ENCODE results near the gene IRAK2.
"Not testable (repeated sequence)": the region's sequence is repeated elsewhere in the genome, so short reads cannot be mapped to it uniquely, and the experiment has no call there.

Gene IRAK2

GRCh38 chr3:10155658-10156057, 9.1 kb upstream of the IRAK2 start:
- no peak for DNase-seq (ENCODE audit: low read depth)

GRCh38 chr3:10157031-10157430, 7.7 kb upstream of the IRAK2 start:
- no peak for DNase-seq (ENCODE audit: low read depth)
- no peak overlapping the region for H3K4me3 ChIP-seq (ENCODE audit: low read depth, low read length)

More at GRCh38 chr3:10155658-10156057, 9.1 kb upstream of the IRAK2 start:
- no peak overlapping the region for H3K4me3 ChIP-seq (ENCODE audit: low read depth, low read length)

- H3K4me3 ChIP-seq (ENCODE audit: low read depth, low read length); DNase-seq (ENCODE audit: low read depth): not testable (repeated sequence)
Measured at GRCh38 chr3:10158555-10158954, 6.2 kb upstream of the IRAK2 start.

GRCh38 chr3:10160346-10160745, 4.4 kb upstream of the IRAK2 start:
- DNase-seq (ENCODE audit: low read depth), result no peak
- H3K4me3 ChIP-seq (ENCODE audit: low read depth, low read length), result no peak overlapping the region

- H3K4me3 ChIP-seq (ENCODE audit: low read depth, low read length), result no peak overlapping the region
- no peak for DNase-seq (ENCODE audit: low read depth)
Measured at GRCh38 chr3:10160925-10161324, 3.8 kb upstream of the IRAK2 start.

GRCh38 chr3:10162185-10162584, 2.5 kb upstream of the IRAK2 start:
- H3K4me3 ChIP-seq (ENCODE audit: low read depth, low read length), result no peak overlapping the region
- no peak for DNase-seq (ENCODE audit: low read depth)

GRCh38 chr3:10164201-10164545, 546 bp upstream of the IRAK2 start:
- H3K4me3 ChIP-seq (ENCODE audit: low read depth, low read length), result peak overlapping the region; percentile 87
- not testable (repeated sequence) for DNase-seq (ENCODE audit: low read depth)

- H3K4me3 ChIP-seq (ENCODE audit: low read depth, low read length), result no peak overlapping the region
Measured at GRCh38 chr3:10166213-10166604, 1.5 kb downstream of the IRAK2 start.

GRCh38 chr3:10169000-10169496, 4.3 kb downstream of the IRAK2 start:
- H3K4me3 ChIP-seq (ENCODE audit: low read depth, low read length), result no peak overlapping the region
- no peak for DNase-seq (ENCODE audit: low read depth)

More at GRCh38 chr3:10166213-10166604, 1.5 kb downstream of the IRAK2 start:
- DNase-seq (ENCODE audit: low read depth), result no peak

GRCh38 chr3:10170915-10171478, 6.3 kb downstream of the IRAK2 start:
- no peak for DNase-seq (ENCODE audit: low read depth)

GRCh38 chr3:10173095-10173925, 8.6 kb downstream of the IRAK2 start:
- no peak for DNase-seq (ENCODE audit: low read depth)
- H3K4me3 ChIP-seq (ENCODE audit: low read depth, low read length), result no peak overlapping the region

More at GRCh38 chr3:10170915-10171478, 6.3 kb downstream of the IRAK2 start:
- no peak overlapping the region for H3K4me3 ChIP-seq (ENCODE audit: low read depth, low read length)

GRCh38 chr3:10173926-10174435, 9.3 kb downstream of the IRAK2 start:
- no peak overlapping the region for H3K4me3 ChIP-seq (ENCODE audit: low read depth, low read length)
- DNase-seq (ENCODE audit: low read depth), result peak; percentile 94

- H3K4me3 ChIP-seq (ENCODE audit: low read depth, low read length); DNase-seq (ENCODE audit: low read depth): not testable (repeated sequence)
Measured at GRCh38 chr3:10175334-10175733, 10.6 kb downstream of the IRAK2 start.

- DNase-seq (ENCODE audit: low read depth); H3K4me3 ChIP-seq (ENCODE audit: low read depth, low read length): not testable (repeated sequence)
Measured at GRCh38 chr3:10176150-10176549, 11.4 kb downstream of the IRAK2 start.

GRCh38 chr3:10177737-10178136, 13.0 kb downstream of the IRAK2 start:
- H3K4me3 ChIP-seq (ENCODE audit: low read depth, low read length), result no peak overlapping the region
- no peak for DNase-seq (ENCODE audit: low read depth)

- no peak for DNase-seq (ENCODE audit: low read depth)
- H3K4me3 ChIP-seq (ENCODE audit: low read depth, low read length), result no peak overlapping the region
Measured at GRCh38 chr3:10178892-10179291, 14.2 kb downstream of the IRAK2 start.

- no peak overlapping the region for H3K4me3 ChIP-seq (ENCODE audit: low read depth, low read length)
- DNase-seq (ENCODE audit: low read depth), result no peak
Measured at GRCh38 chr3:10180289-10180688, 15.6 kb downstream of the IRAK2 start.

GRCh38 chr3:10180738-10181295, 16.1 kb downstream of the IRAK2 start:
- DNase-seq (ENCODE audit: low read depth), result no peak
- no peak overlapping the region for H3K4me3 ChIP-seq (ENCODE audit: low read depth, low read length)

GRCh38 chr3:10182950-10183349, 18.2 kb downstream of the IRAK2 start:
- DNase-seq (ENCODE audit: low read depth), result no peak
- H3K4me3 ChIP-seq (ENCODE audit: low read depth, low read length), result no peak overlapping the region

- DNase-seq (ENCODE audit: low read depth), result no peak
- no peak overlapping the region for H3K4me3 ChIP-seq (ENCODE audit: low read depth, low read length)
Measured at GRCh38 chr3:10184250-10184649, 19.5 kb downstream of the IRAK2 start.
